ENCODE data around the gene CRYAB.
"Not testable (repeated sequence)": the region's sequence is repeated elsewhere in the genome, so short reads cannot be mapped to it uniquely, and the experiment has no call there.

Gene CRYAB

GRCh38 chr11:111913031-111913861, 1.7 kb upstream of the CRYAB start:
- in situ Hi-C loops (cut with HindIII; ENCODE audit: low pct_ligation_motif_present, low pct_unique_long_range_greater_than_20kb, low sequenced_read_pairs) = no loop called here
- DNase-seq = no peak

- in situ Hi-C loops (cut with HindIII; ENCODE audit: low pct_ligation_motif_present, low pct_unique_long_range_greater_than_20kb, low sequenced_read_pairs) = no loop called here
- DNase-seq = no peak
Measured at GRCh38 chr11:111912535-111912934, 965 bp upstream of the CRYAB start, which contains the start of gene HSPB2. Gene HSPB2, plus strand, starts transcription at chr11:111912734. Its CDS starts 96 bp downstream, at chr11:111912830.

GRCh38 chr11:111910676-111911562, 651 bp downstream of the CRYAB start:
- in situ Hi-C loops (cut with HindIII; ENCODE audit: low pct_ligation_motif_present, low pct_unique_long_range_greater_than_20kb, low sequenced_read_pairs) = no loop called here
- DNase-seq = no peak

DNA sequence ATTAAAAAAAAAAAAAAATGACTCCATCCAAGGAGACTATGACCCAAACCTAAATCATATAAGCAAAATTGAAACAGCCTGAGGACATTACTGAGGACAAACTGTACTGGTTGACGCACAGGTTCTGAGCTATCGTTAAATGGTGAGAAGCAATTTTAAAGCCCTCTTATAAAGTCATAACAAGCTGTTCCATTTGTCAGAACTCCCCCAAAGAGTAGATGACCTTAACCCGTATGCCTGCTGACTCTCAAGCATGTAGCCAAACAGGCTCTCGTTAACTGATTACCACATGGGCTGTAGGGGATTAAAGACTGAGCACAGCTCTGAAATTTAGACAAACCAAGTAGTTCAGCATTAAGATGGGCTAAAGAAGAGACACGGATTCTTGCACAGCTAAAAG, 2.2 kb downstream of the CRYAB start:
- in situ Hi-C loops (cut with HindIII; ENCODE audit: low pct_ligation_motif_present, low pct_unique_long_range_greater_than_20kb, low sequenced_read_pairs) = no loop called here
- DNase-seq = no peak

DNA sequence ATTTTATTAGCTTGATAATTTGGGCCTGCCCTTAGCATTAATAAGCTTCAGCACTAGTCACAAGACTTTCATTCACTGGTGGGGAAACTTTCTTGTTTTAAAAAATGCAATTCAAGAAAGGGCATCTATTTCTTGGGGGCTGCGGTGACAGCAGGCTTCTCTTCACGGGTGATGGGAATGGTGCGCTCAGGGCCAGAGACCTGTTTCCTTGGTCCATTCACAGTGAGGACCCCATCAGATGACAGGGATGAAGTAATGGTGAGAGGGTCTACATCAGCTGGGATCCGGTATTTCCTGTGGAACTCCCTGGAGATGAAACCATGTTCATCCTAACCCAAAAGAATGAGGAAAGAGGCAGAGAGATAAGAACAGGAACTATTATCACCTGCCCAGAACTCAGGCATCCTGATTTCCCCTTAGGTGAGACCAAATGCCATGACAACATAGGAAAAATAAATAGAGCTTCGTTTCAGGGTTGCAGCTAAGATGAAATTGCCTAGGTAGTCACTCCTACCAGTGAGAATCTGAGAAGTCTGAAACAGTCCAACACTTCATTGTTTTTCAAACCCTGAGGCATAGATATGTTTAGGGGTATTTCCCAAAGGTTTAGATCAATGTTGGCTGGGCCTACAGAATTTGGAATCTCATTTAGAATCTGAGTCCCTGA, 2.8 kb downstream of the CRYAB start:
- no peak for DNase-seq
- in situ Hi-C loops (cut with HindIII; ENCODE audit: low pct_ligation_motif_present, low pct_unique_long_range_greater_than_20kb, low sequenced_read_pairs) = no loop called here

DNA sequence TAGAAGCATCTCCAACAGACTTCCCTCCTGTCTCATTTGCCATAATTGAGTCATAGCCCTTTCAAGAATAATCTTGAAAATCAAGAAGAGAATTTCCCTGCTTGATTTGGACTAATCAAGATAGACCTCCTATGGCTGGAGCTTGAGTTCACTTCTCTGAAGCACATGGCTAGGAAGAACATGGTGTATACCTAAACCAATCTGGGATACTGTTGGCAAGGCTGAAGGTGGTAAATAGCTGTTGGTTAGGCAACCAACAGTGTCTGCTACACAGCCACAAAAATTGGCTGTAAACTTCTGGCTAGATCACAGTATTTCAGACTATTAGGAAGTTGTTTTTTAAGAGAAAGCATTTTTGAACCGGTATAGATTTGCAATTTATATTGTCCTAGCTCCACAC, 4.9 kb downstream of the CRYAB start:
- in situ Hi-C loops (cut with HindIII; ENCODE audit: low pct_ligation_motif_present, low pct_unique_long_range_greater_than_20kb, low sequenced_read_pairs) = no loop called here
- DNase-seq = no peak

DNA sequence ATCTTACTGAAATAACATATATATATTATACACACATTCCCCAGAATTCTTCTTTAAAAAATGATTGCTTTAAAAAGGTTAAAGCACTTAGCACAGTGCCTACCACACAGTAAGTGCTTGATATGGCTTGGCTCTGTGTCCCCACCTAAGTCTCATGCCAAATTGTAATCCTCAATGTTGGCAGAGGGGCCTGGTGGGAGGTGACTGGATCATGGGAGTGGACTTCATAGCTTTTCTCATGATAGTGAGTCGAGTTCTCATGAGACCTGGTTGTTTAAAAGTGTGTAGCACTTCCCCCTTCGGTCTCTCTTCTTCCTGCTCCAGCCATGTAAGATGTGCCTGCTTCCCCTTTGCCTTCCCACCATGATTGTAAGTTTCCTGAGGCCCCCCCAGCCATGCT, 6.2 kb downstream of the CRYAB start:
- in situ Hi-C loops (cut with HindIII; ENCODE audit: low pct_ligation_motif_present, low pct_unique_long_range_greater_than_20kb, low sequenced_read_pairs) = no loop called here
- DNase-seq = no peak

- in situ Hi-C loops (cut with HindIII; ENCODE audit: low pct_ligation_motif_present, low pct_unique_long_range_greater_than_20kb, low sequenced_read_pairs) = no loop called here
- DNase-seq = no peak
Measured at GRCh38 chr11:111886844-111887243, 24.7 kb downstream of the CRYAB start.

DNA sequence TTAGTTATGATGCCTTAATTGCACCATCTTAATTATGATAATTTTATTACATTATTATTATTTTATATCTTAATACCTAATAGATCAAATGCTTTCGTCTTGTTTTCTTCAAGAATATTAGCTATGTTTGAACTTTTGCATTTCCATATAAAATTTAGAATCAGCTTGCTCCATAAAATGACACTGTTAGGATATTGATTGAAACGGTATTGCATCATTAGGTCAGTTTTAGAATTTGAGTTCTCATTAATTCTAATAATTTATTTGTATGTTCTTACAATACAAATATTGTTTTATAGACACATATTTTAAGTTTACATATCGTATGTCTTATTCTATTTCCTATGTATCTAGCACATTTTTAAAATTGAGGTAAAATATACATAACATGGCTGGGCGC, 25.5 kb downstream of the CRYAB start:
- in situ Hi-C loops (cut with HindIII; ENCODE audit: low pct_ligation_motif_present, low pct_unique_long_range_greater_than_20kb, low sequenced_read_pairs) = no loop called here
- no peak for DNase-seq

GRCh38 chr11:111885053-111885452, 26.5 kb downstream of the CRYAB start:
- DNase-seq; in situ Hi-C loops (cut with HindIII; ENCODE audit: low pct_ligation_motif_present, low pct_unique_long_range_greater_than_20kb, low sequenced_read_pairs): not testable (repeated sequence)

GRCh38 chr11:111882202-111882601, 29.4 kb downstream of the CRYAB start:
- no peak for DNase-seq
- in situ Hi-C loops (cut with HindIII; ENCODE audit: low pct_ligation_motif_present, low pct_unique_long_range_greater_than_20kb, low sequenced_read_pairs) = no loop called here

GRCh38 chr11:111879637-111879960, 32.0 kb downstream of the CRYAB start:
- no peak for DNase-seq
- in situ Hi-C loops (cut with HindIII; ENCODE audit: low pct_ligation_motif_present, low pct_unique_long_range_greater_than_20kb, low sequenced_read_pairs) = no loop called here

- peak; percentile 95 for DNase-seq
- in situ Hi-C loops (cut with HindIII; ENCODE audit: low pct_ligation_motif_present, low pct_unique_long_range_greater_than_20kb, low sequenced_read_pairs) = no loop called here
Measured at GRCh38 chr11:111878849-111879636, 32.5 kb downstream of the CRYAB start, which contains the start of the genes CFAP68 and FDXACB1. Gene CFAP68, plus strand, starts transcription at chr11:111879541. Its CDS starts 20 bp downstream, at chr11:111879561. Gene FDXACB1, minus strand, starts transcription at chr11:111879165. Its CDS starts 33 bp downstream, at chr11:111879132.

DNA sequence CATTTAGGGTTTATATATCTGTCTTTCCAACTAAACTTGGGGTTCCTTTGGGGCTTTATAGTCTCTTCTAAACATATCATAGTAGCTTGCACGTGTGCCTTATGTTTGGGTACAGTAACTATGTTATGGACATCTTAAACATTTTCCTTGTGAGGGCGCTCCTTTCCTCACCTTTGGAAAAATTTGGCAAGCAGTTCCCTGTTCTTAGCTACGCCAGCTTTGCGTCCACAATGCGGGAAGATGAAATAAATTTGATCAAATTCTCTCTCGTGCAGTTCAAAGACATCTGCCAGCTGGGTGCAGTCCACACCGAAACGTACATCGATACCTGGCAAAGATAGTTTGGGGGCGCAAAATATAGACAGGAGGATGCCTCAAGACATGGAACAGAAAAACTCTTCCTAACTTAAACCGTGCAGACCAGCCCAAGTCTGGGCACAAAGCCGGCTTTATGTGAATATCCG, 33.2 kb downstream of the CRYAB start:
- in situ Hi-C loops (cut with HindIII; ENCODE audit: low pct_ligation_motif_present, low pct_unique_long_range_greater_than_20kb, low sequenced_read_pairs) = no loop called here
- DNase-seq = peak; percentile 36

GRCh38 chr11:111871693-111872161, 39.8 kb downstream of the CRYAB start:
- no peak for DNase-seq

GRCh38 chr11:111870886-111871692, 40.5 kb downstream of the CRYAB start, which contains the start of gene ALG9:
Gene ALG9, minus strand, starts transcription at chr11:111871581. Its CDS starts 99 bp downstream, at chr11:111871482.
- in situ Hi-C loops (cut with HindIII; ENCODE audit: low pct_ligation_motif_present, low pct_unique_long_range_greater_than_20kb, low sequenced_read_pairs) = no loop called here
- peak; percentile 65 for DNase-seq

More at GRCh38 chr11:111871693-111872161, 39.8 kb downstream of the CRYAB start:
- in situ Hi-C loops (cut with HindIII; ENCODE audit: low pct_ligation_motif_present, low pct_unique_long_range_greater_than_20kb, low sequenced_read_pairs) = no loop called here

DNA sequence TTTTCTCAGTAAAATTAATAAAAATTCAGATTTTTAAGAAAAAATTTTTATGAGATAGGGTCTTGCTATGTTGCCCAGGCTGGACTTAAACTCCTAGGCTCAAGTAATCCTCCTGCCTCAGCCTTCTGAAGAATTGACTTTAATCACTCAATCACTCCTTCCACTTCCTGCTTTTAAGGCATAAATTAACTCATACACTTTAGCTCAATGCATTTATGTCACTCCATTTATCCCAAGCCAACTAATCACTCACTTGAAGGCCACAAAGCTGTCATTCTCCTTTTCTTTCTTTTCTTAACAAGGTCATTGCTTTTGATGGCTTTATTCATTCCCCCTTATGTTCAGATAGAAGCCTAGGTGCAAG, 41.1 kb downstream of the CRYAB start:
- in situ Hi-C loops (cut with HindIII; ENCODE audit: low pct_ligation_motif_present, low pct_unique_long_range_greater_than_20kb, low sequenced_read_pairs) = no loop called here
- DNase-seq = no peak

Measured in ACHN (cell line).